Ramos (cell line): ENCODE data around the gene JADE2.
"Not testable (repeated sequence)": the region's sequence is repeated elsewhere in the genome, so short reads cannot be mapped to it uniquely, and the experiment has no call there.

Experiments used
- in situ Hi-C: fragments of 300-500 bp; cut with MboI; formaldehyde crosslinking; loops from one replicate; pipeline ENCODE4 v1.14.3; 2022; ENCODE audit warnings: low sequenced_read_pairs; ENCODE audit not compliant: unreplicated experiment

JADE2 gene

GRCh38 chr5:134547579-134547978 is 22.1 kb downstream of the JADE2 start:
- in situ Hi-C loops: no loop called here

DNA sequence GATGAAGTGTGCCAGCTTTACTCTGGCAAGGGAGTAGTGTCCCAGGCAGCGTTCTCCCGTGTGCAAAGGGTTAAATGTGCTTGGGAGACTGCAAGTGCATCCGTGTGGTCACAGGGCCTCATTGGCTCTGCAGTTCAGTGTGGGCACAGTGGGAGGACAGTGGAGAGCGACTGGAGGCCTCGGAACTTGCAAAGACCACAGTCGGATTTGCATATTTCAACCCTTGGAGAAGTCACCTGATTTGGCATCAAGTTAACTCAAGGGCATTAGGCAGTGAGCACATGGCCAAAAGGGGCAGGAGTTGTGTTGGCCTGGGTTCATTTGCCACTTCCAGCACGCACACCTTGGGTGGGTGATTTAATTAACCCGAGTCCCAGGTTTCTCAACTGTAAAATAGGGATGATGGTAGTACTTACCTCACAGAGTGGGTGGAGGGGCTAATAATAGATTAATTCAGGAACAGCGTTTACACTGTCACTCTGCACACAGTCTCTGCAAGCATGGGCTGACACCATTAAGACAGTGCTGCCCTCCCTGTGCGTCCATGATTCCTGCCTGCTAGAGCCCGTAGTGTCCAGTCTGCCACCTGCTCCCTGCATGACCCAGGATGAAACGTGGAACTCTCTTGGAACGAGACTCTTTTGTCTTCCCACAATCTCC is 22.7 kb downstream of the JADE2 start:
- in situ Hi-C loops: no loop called here

- in situ Hi-C loops: no loop called here
Measured at GRCh38 chr5:134549714-134550113, 24.2 kb downstream of the JADE2 start.

GRCh38 chr5:134550271-134551214 is 25.1 kb downstream of the JADE2 start:
- in situ Hi-C loops: no loop called here

GRCh38 chr5:134551901-134552300 is 26.4 kb downstream of the JADE2 start:
- in situ Hi-C loops: no loop called here

DNA sequence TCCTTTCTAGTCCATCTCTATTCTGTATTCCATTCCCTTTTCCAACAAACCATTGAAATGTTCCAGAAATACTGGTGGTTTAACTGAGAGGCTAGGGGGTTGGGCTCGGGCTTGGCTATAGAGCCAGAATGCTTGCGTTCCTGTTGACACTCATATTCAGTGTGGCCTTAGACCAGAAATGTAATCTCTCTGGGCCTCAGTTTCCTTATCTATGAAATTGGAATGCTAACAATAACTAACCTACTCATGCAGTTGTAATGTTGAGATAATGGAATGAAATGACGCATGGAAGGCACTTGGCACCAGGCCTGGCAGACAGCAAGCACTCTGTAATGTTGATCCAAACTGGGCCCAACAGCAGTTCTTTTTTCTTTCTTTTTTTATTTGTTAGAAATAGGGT is 26.8 kb downstream of the JADE2 start:
- in situ Hi-C loops: no loop called here

- in situ Hi-C loops: not testable (repeated sequence)
Measured at GRCh38 chr5:134552716-134553115, 27.2 kb downstream of the JADE2 start.

- in situ Hi-C loops: no loop called here
Measured at GRCh38 chr5:134553821-134554267, 28.4 kb downstream of the JADE2 start.

- in situ Hi-C loops: no loop called here
Measured at GRCh38 chr5:134554319-134555222, 29.1 kb downstream of the JADE2 start.

GRCh38 chr5:134555223-134555889 is 29.9 kb downstream of the JADE2 start:
- in situ Hi-C loops: no loop called here

- in situ Hi-C loops: no loop called here
Measured at GRCh38 chr5:134555890-134556311, 30.4 kb downstream of the JADE2 start.

DNA sequence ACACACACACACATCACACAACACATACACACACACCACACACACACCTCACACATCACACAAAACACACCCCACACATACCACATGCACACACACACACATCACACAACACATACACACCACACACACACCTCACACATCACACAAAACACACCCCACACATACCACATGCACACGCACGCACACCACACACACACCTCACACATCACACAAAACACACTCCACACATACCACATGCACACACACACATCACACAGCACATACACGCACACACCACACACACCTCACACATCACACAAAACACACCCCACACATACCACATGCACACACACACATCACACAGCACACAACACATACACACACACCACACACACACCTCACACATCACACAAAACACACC is 31.1 kb downstream of the JADE2 start:
- in situ Hi-C loops: not testable (repeated sequence)

GRCh38 chr5:134556994-134557393 is 31.5 kb downstream of the JADE2 start:
- in situ Hi-C loops: no loop called here

GRCh38 chr5:134559672-134560071 is 34.2 kb downstream of the JADE2 start:
- in situ Hi-C loops: no loop called here

DNA sequence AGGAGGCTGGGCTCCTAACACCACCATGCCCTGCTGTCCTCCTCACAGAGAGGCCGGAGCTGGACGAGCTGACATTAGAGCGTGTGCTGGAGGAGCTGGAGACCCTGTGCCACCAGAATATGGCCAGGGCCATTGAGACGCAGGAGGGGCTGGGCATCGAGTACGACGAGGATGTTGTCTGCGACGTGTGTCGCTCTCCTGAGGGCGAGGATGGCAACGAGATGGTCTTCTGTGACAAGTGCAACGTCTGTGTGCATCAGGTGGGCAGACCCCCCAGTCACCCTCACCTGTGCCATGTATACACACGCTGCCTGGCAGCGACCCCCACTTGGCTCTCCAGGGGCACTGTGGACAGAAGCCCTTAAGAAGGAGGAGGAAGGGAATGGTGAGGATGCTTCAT is 35.2 kb downstream of the JADE2 start:
- in situ Hi-C loops: no loop called here

- in situ Hi-C loops: no loop called here
Measured at GRCh38 chr5:134561871-134562296, 36.4 kb downstream of the JADE2 start.

DNA sequence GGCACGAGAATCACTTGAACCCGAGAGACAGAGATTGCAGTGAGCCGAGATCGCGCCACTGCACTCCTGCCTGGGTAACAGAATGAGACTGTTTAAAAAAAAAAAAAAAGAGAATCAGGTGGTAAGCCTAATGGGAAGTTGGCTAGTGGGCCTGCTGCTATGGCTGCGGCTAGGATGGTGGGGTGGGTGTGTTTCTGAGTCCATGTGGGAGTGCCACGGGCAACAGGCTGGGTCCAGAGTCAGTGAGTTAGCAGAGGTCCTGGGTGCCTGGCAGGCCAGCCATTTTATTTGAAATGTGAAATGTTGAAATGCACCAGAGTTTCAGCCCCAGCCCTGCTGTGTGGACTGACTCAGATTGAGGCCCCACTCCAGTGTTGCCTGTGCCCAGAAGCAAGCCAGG is 37.8 kb downstream of the JADE2 start:
- in situ Hi-C loops: no loop called here

DNA sequence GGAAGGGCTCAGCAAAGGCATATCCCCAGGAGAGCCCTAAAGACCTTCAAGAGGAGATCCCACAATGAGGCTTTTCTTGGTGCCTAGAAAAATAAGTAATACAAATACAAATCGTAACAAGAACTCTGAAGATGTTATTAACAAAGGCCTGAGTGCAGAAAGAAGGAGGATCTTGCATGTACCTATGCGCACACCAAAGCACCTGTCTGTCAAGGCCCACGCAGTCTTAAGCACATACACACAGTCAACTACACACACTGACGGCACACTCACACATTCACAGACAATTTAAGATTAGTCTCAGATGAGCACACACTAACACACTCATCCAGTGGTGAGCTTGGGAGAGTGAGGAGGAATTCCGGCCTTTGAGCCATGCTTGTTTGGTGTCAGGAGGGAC is 38.5 kb downstream of the JADE2 start:
- in situ Hi-C loops: no loop called here

DNA sequence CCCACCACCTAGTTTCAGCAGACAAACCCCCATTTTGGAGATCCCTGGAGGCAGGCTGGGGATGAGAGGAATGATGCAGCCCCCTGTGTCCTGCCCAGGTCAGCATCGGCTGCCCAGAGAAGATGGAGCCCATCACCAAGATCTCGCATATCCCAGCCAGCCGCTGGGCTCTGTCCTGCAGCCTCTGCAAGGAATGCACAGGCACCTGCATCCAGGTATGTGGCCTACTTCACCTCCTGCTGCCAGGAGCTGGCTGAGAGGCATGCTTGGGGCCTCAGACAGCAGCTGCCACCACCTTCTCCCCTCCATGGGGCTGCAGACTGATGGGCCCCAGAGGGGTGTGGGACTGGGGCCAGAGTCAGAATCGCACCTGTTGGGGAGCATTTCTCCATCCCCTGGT is 38.9 kb downstream of the JADE2 start:
- in situ Hi-C loops: no loop called here
